Ishikawa (cell line): ENCODE measurements around the gene THADA.

Experiments
- CEBPB ChIP-seq: IDR thresholded peaks from 2 replicates; pipeline ENCODE4 v1.6.1; 2012
- CREB1 ChIP-seq: IDR thresholded peaks from 2 replicates; pipeline ENCODE4 v1.6.1; 2012; ENCODE audit warnings: low read depth
- EGR1 ChIP-seq: IDR thresholded peaks from 2 replicates; pipeline ENCODE4 v1.6.1; 2012
- EP300 ChIP-seq: IDR thresholded peaks from 2 replicates; pipeline ENCODE4 v1.6.1; 2012; ENCODE audit warnings: borderline replicate concordance
- FOXM1 ChIP-seq: IDR thresholded peaks from 2 replicates; pipeline ENCODE4 v1.6.1; 2012; ENCODE audit warnings: low read depth, borderline replicate concordance
- MAX ChIP-seq: IDR thresholded peaks from 2 replicates; pipeline ENCODE4 v1.6.1; 2012
- NFIC ChIP-seq: IDR thresholded peaks from 2 replicates; pipeline ENCODE4 v1.6.1; 2012
- RAD21 ChIP-seq: IDR thresholded peaks from 2 replicates; pipeline ENCODE4 v1.6.1; 2012; ENCODE audit warnings: low read depth
- TAF1 ChIP-seq: IDR thresholded peaks from 2 replicates; pipeline ENCODE4 v1.6.1; 2012; ENCODE audit warnings: low read depth, mild to moderate bottlenecking
- TCF12 ChIP-seq: IDR thresholded peaks from 2 replicates; pipeline ENCODE4 v1.6.1; 2012; ENCODE audit warnings: low read depth
- TEAD4 ChIP-seq: IDR thresholded peaks from 2 replicates; pipeline ENCODE4 v1.6.1; 2012
- YY1 ChIP-seq: IDR thresholded peaks from 2 replicates; pipeline ENCODE4 v1.6.1; 2012; ENCODE audit warnings: low read depth
- ZBTB7A ChIP-seq: IDR thresholded peaks from 2 replicates; pipeline ENCODE4 v1.6.1; 2012; ENCODE audit warnings: low read depth
- TF ChIP-seq, protein P1 (sequence below): IDR thresholded peaks from 2 replicates; pipeline ENCODE4 v1.6.1; 2012; ENCODE audit warnings: low read depth, mild to moderate bottlenecking
- TF ChIP-seq, protein P2 (sequence below): IDR thresholded peaks from 2 replicates; pipeline ENCODE4 v1.6.1; 2012

THADA gene

GRCh38 chr2:43266711-43267111, 329.1 kb downstream of the THADA start:
- TF ChIP-seq FOXM1 = no peak
- TF ChIP-seq, protein P1, sequence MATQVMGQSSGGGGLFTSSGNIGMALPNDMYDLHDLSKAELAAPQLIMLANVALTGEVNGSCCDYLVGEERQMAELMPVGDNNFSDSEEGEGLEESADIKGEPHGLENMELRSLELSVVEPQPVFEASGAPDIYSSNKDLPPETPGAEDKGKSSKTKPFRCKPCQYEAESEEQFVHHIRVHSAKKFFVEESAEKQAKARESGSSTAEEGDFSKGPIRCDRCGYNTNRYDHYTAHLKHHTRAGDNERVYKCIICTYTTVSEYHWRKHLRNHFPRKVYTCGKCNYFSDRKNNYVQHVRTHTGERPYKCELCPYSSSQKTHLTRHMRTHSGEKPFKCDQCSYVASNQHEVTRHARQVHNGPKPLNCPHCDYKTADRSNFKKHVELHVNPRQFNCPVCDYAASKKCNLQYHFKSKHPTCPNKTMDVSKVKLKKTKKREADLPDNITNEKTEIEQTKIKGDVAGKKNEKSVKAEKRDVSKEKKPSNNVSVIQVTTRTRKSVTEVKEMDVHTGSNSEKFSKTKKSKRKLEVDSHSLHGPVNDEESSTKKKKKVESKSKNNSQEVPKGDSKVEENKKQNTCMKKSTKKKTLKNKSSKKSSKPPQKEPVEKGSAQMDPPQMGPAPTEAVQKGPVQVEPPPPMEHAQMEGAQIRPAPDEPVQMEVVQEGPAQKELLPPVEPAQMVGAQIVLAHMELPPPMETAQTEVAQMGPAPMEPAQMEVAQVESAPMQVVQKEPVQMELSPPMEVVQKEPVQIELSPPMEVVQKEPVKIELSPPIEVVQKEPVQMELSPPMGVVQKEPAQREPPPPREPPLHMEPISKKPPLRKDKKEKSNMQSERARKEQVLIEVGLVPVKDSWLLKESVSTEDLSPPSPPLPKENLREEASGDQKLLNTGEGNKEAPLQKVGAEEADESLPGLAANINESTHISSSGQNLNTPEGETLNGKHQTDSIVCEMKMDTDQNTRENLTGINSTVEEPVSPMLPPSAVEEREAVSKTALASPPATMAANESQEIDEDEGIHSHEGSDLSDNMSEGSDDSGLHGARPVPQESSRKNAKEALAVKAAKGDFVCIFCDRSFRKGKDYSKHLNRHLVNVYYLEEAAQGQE = no peak
- TF ChIP-seq EP300 = no peak
- TF ChIP-seq CREB1 = no peak
- TF ChIP-seq ZBTB7A = no peak
- TF ChIP-seq TCF12 = no peak
- TF ChIP-seq EGR1 = no peak
- TF ChIP-seq TAF1 = no peak
- no peak for TF ChIP-seq CEBPB
- TF ChIP-seq, protein P2, sequence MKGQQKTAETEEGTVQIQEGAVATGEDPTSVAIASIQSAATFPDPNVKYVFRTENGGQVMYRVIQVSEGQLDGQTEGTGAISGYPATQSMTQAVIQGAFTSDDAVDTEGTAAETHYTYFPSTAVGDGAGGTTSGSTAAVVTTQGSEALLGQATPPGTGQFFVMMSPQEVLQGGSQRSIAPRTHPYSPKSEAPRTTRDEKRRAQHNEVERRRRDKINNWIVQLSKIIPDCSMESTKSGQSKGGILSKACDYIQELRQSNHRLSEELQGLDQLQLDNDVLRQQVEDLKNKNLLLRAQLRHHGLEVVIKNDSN = no peak
- no peak for TF ChIP-seq NFIC
- no peak for TF ChIP-seq YY1

DNA sequence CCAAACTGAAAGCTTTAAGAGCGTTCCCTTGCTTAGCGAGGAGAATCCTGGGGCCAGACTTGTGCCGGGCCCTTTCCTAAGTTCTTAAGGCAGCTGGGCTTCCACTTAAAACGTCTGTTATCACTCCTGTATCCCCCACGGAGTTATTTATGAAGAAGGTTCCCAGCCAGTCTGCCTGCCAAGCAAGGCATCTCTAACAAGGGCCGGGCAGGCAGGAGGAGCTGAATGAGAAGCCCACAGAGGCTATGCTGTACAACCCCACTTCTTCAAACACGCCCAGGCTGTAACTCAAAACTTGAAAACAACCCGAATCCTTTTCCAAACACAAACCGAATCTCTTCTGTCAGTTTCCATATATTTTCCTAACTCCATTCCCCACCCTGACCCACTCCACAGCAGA, 330.4 kb downstream of the THADA start:
- TF ChIP-seq FOXM1 (no peak), TEAD4 (no peak), TAF1 (no peak), EP300 (no peak), MAX (no peak), EGR1 (no peak), TCF12 (no peak), YY1 (no peak), CREB1 (no peak), RAD21 (no peak), CEBPB (no peak), NFIC (no peak)
- TF ChIP-seq, protein P2 = no peak
- TF ChIP-seq, protein P1 = no peak

GRCh38 chr2:43265001-43265400, 330.8 kb downstream of the THADA start:
- TF ChIP-seq TCF12 (no peak), TAF1 (no peak), ZBTB7A (no peak), EP300 (no peak)

DNA sequence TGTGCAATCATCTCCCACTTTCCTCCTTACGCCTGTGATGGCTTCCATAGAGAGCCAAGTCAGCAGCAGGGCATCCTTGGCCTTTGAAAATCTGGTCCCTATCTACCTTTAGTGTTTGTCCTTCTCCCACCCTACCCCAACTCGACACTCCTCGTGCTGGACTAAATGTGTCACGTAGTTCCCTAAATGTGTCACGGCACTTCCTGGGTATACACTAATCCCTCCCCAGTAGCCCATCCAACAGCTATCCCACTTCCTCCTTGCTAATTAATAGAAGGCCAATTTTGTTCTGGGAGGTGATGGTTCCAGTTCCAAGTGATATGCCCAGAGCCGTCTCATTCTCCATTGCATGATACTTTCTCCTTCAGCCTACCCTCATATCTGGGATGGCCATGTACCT, 332.9 kb downstream of the THADA start:
- TF ChIP-seq EP300 (no peak), EGR1 (no peak), YY1 (no peak), TAF1 (no peak), RAD21 (no peak)

- no peak for TF ChIP-seq CEBPB
- TF ChIP-seq RAD21 = no peak
- TF ChIP-seq FOXM1 = no peak
- TF ChIP-seq EP300 = no peak
- no peak for TF ChIP-seq EGR1
- no peak for TF ChIP-seq YY1
- TF ChIP-seq, protein P2 = no peak
- TF ChIP-seq MAX = no peak
- no peak for TF ChIP-seq ZBTB7A
- TF ChIP-seq CREB1 = no peak
- TF ChIP-seq TEAD4 = no peak
- no peak for TF ChIP-seq TAF1
- TF ChIP-seq, protein P1 = no peak
- no peak for TF ChIP-seq NFIC
- no peak for TF ChIP-seq TCF12
These were observed 333.6 kb downstream of the THADA start for GRCh38 chr2:43262239-43262638.
